GM12878 (cell line): ENCODE data around the gene DEXI. TPM values are rescaled to one million over a fixed set of nuclear protein-coding genes. Genes with fewer than 3 reads are reported as not detected.
A peak's percentile ranks its signal among the peaks of the same experiment; 100 is the strongest.

Experiments
- BCL3 ChIP-seq: IDR thresholded peaks from 2 replicates; pipeline ENCODE4 v1.6.1; 2011; ENCODE audit warnings: borderline replicate concordance, low read depth, mild to moderate bottlenecking, moderate library complexity, low read length; ENCODE audit not compliant: insufficient read depth, poor library complexity, severe bottlenecking
- CHD2 ChIP-seq: IDR thresholded peaks from 2 replicates; pipeline ENCODE4 v1.6.1; 2011; ENCODE audit warnings: low read depth, low read length, improper control_type of control experiment, borderline replicate concordance
- NBN ChIP-seq: fragments of 450-650 bp; IDR thresholded peaks from 2 replicates; pipeline ENCODE4 v1.6.1; 2016
- NFIC ChIP-seq: IDR thresholded peaks from 2 replicates; pipeline ENCODE4 v1.6.1; 2012; ENCODE audit warnings: low read depth, mild to moderate bottlenecking, inconsistent platforms, low read length, moderate library complexity
- POLR2A ChIP-seq: IDR thresholded peaks from 2 replicates; pipeline ENCODE4 v1.6.1; 2011; ENCODE audit warnings: low read depth, mild to moderate bottlenecking, low read length
- POU2F2 ChIP-seq: IDR thresholded peaks from 3 replicates; pipeline ENCODE4 v1.6.1; 2011; ENCODE audit warnings: low read depth, mild to moderate bottlenecking, low read length, borderline replicate concordance
- RFX5 ChIP-seq: IDR thresholded peaks from 2 replicates; pipeline ENCODE4 v1.6.1; 2011; ENCODE audit warnings: low read depth, low read length, improper control_type of control experiment
- SMAD1 ChIP-seq: fragments of 450-650 bp; IDR thresholded peaks from 2 replicates; pipeline ENCODE4 v1.6.1; 2018; ENCODE audit warnings: mild to moderate bottlenecking, low read depth; ENCODE audit not compliant: partially characterized antibody
- SMC3 ChIP-seq: IDR thresholded peaks from 2 replicates; pipeline ENCODE4 v1.6.1; 2011; ENCODE audit warnings: low read length, improper control_type of control experiment, borderline replicate concordance
- STAT3 ChIP-seq: IDR thresholded peaks from 2 replicates; pipeline ENCODE4 v1.6.1; 2011; ENCODE audit warnings: low read depth, low read length, improper control_type of control experiment
- WRNIP1 ChIP-seq: IDR thresholded peaks from 2 replicates; pipeline ENCODE4 v1.6.1; 2011; ENCODE audit warnings: low read depth, low read length, improper control_type of control experiment, borderline replicate concordance
- YBX1 ChIP-seq: fragments of 450-650 bp; IDR thresholded peaks from 2 replicates; pipeline ENCODE4 v1.6.1; 2016; ENCODE audit warnings: antibody characterized with exemption
- YY1 ChIP-seq: IDR thresholded peaks from 2 replicates; pipeline ENCODE4 v1.6.1; 2011; ENCODE audit warnings: low read depth, mild to moderate bottlenecking, low read length
- ZNF24 ChIP-seq: fragments of 450-650 bp; IDR thresholded peaks from 2 replicates; pipeline ENCODE4 v1.6.1; 2017; ENCODE audit warnings: antibody characterized with exemption, mild to moderate bottlenecking
- ZNF687 ChIP-seq: fragments of 450-650 bp; IDR thresholded peaks from 2 replicates; pipeline ENCODE4 v1.6.1; 2017; ENCODE audit warnings: mild to moderate bottlenecking, moderate library complexity
- polyA plus RNA-seq, 11 experiments: library from polyadenylated mRNA; depleted of rRNA in 4 of 11; unstranded in 6 of 11; stranded (reverse) in 5 of 11; fragments of >200 nt; fragmentation: Nextera tagmentation in 4 of 11; fragmentation: Illumina TruSeq in 1 of 11; extraction: Ambion mirVana in 4 of 11; extraction: Trizol in 1 of 11; gene quantifications; 1 replicate in 1 of 11; 2 replicates in 10 of 11; pipeline versions ENCODE4 v1.2.1 to v1.2.3, GENCODE V29; 2011 to 2016; ENCODE audit warnings: inconsistent platforms in 2 of 11, missing spikeins in 2 of 11, low read depth in 1 of 11
- total RNA-seq, 4 experiments: library from RNA; depleted of rRNA in 3 of 4; stranded (reverse); fragments of >200 nt in 3 of 4; fragmentation: Illumina TruSeq in 1 of 4; extraction: Trizol in 1 of 4; gene quantifications; 2 replicates each; pipeline versions ENCODE4 v1.2.1 to v1.2.3, GENCODE V29; 2013 to 2021
- TF ChIP-seq, protein P1 (sequence below): fragments of 450-650 bp; IDR thresholded peaks from 2 replicates; pipeline ENCODE4 v1.6.1; 2017; ENCODE audit warnings: borderline replicate concordance
- TF ChIP-seq, protein P2 (sequence below): fragments of 150-350 bp; IDR thresholded peaks from 2 replicates; pipeline ENCODE4 v1.6.1; 2014; ENCODE audit warnings: mild to moderate bottlenecking, low read depth, low read length
- TF ChIP-seq, protein P3 (sequence below): IDR thresholded peaks from 2 replicates; pipeline ENCODE4 v1.6.1; 2011; ENCODE audit warnings: mild to moderate bottlenecking, low read depth, low read length, moderate library complexity; ENCODE audit not compliant: insufficient replicate concordance

DEXI gene
- total and polyA plus RNA-seq, 10 of the 15 experiments (the other 5 are each of a cell fraction or from before 2014, with no cell fraction given) = 1.4 to 26.3 (median 18.4) TPM

DNA sequence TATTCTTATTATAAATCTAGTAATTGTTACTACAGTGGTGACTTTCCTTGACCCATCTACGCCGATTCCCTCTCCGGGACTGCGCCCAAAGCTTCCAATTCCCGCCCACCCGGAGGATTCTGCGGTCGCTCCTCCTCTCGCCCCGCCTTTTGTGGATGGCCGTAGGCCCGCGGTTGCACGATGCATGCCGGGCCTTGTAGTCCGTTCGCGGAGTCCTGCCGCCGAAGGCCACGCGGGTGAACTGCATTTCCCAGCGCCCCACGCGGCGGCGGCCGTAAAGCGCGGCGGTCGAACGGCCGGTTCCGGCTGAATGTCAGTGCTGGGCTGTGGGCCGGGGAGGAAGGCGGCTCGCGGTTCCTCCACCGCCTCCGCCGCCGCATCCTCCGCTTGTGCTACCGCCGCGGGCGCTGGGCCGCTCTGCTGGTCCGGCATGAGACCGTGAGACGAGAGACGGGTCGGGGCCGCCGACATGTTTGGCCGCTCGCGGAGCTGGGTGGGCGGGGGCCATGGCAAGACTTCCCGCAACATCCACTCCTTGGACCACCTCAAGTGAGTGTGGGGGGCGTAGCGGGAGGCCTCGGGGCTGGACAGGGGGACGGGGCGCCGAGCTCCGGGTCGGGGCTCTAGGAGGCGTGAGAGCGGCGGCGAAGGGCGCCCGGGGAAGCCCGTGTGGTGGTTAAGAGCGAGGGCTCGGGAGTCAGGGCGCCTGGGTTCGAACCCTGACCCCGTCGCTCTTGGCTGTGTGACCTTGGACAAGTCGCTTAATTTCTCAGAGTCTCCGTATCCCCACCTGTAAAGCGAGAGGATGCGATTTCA is 2.2 kb upstream of the DEXI start, which contains the start of gene CLEC16A (continued):
- TF ChIP-seq ZNF687 (peak; percentile 47; the same call in 1 of the 2 replicates), BCL3 (no peak), CHD2 (peak; percentile 90), POU2F2 (peak; percentile 70; the same call in 1 of the 3 replicates), WRNIP1 (no peak), YY1 (peak; percentile 93), RFX5 (no peak), SMAD1 (no peak), NFIC (no peak), YBX1 (no peak), ZNF24 (no peak), POLR2A (peak; percentile 92), NBN (no peak), SMC3 (no peak), STAT3 (no peak)
- TF ChIP-seq, protein P1, sequence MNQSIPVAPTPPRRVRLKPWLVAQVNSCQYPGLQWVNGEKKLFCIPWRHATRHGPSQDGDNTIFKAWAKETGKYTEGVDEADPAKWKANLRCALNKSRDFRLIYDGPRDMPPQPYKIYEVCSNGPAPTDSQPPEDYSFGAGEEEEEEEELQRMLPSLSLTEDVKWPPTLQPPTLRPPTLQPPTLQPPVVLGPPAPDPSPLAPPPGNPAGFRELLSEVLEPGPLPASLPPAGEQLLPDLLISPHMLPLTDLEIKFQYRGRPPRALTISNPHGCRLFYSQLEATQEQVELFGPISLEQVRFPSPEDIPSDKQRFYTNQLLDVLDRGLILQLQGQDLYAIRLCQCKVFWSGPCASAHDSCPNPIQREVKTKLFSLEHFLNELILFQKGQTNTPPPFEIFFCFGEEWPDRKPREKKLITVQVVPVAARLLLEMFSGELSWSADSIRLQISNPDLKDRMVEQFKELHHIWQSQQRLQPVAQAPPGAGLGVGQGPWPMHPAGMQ = no peak
- TF ChIP-seq, protein P2, sequence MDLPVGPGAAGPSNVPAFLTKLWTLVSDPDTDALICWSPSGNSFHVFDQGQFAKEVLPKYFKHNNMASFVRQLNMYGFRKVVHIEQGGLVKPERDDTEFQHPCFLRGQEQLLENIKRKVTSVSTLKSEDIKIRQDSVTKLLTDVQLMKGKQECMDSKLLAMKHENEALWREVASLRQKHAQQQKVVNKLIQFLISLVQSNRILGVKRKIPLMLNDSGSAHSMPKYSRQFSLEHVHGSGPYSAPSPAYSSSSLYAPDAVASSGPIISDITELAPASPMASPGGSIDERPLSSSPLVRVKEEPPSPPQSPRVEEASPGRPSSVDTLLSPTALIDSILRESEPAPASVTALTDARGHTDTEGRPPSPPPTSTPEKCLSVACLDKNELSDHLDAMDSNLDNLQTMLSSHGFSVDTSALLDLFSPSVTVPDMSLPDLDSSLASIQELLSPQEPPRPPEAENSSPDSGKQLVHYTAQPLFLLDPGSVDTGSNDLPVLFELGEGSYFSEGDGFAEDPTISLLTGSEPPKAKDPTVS = peak; percentile 74; the same call in 1 of the 2 replicates
- TF ChIP-seq, protein P3, sequence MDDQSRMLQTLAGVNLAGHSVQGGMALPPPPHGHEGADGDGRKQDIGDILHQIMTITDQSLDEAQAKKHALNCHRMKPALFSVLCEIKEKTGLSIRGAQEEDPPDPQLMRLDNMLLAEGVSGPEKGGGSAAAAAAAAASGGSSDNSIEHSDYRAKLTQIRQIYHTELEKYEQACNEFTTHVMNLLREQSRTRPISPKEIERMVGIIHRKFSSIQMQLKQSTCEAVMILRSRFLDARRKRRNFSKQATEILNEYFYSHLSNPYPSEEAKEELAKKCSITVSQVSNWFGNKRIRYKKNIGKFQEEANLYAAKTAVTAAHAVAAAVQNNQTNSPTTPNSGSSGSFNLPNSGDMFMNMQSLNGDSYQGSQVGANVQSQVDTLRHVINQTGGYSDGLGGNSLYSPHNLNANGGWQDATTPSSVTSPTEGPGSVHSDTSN = no peak
